G401 (cell line): ENCODE data around the gene MRPL37. TPM values are rescaled to one million over a fixed set of nuclear protein-coding genes. Genes with fewer than 3 reads are reported as not detected.

Experiments
- DNase-seq: peaks from one replicate; pipeline ENCODE4 v3.0.0-alpha.2; 2015; ENCODE audit warnings: low spot score
- in situ Hi-C: cut with HindIII; loops from 2 replicates; pipeline ENCODE4 v1.10.0; 2016; ENCODE audit warnings: low sequenced_read_pairs, mixed read lengths
- total RNA-seq: library from RNA; depleted of rRNA; stranded (reverse); fragments of >200 nt; shearing (Covaris generic); gene quantifications from 2 replicates; pipeline ENCODE4 v1.2.3, GENCODE V29; 2014

MRPL37 gene
- total RNA-seq, 1 experiment from 2014 or later, result 218 TPM

- DNase-seq, result no peak
- in situ Hi-C loops, result no loop called here
Observed at GRCh38 chr1:54212872-54213271, 12.9 kb downstream of the MRPL37 start.

GRCh38 chr1:54215523-54215922, 15.6 kb downstream of the MRPL37 start:
- in situ Hi-C loops, result no loop called here
- no peak for DNase-seq

- DNase-seq, result no peak
- in situ Hi-C loops, result no loop called here
Observed at GRCh38 chr1:54218883-54219687, 19.1 kb downstream of the MRPL37 start.

- no peak for DNase-seq
- in situ Hi-C loops, result no loop called here
Observed at GRCh38 chr1:54219688-54220003, 19.7 kb downstream of the MRPL37 start.

- peak; percentile 53 for DNase-seq
- in situ Hi-C loops, result no loop called here
Observed at GRCh38 chr1:54220004-54220811, 20.2 kb downstream of the MRPL37 start.

GRCh38 chr1:54221113-54221834, 21.3 kb downstream of the MRPL37 start:
- DNase-seq, result no peak
- in situ Hi-C loops, result no loop called here

GRCh38 chr1:54221867-54222484, 22.0 kb downstream of the MRPL37 start:
- in situ Hi-C loops, result no loop called here

GRCh38 chr1:54222711-54223110, 22.7 kb downstream of the MRPL37 start:
- DNase-seq, result no peak
- in situ Hi-C loops, result no loop called here

More at GRCh38 chr1:54221867-54222484, 22.0 kb downstream of the MRPL37 start:
- no peak for DNase-seq

- in situ Hi-C loops, result no loop called here
- no peak for DNase-seq
Observed at GRCh38 chr1:54223441-54224202, 23.7 kb downstream of the MRPL37 start.

- in situ Hi-C loops, result no loop called here
- no peak for DNase-seq
Observed at GRCh38 chr1:54224233-54224632, 24.3 kb downstream of the MRPL37 start.

- DNase-seq, result no peak
- in situ Hi-C loops, result no loop called here
Observed at GRCh38 chr1:54225378-54225777, 25.4 kb downstream of the MRPL37 start.

- no peak for DNase-seq
- in situ Hi-C loops, result no loop called here
Observed at GRCh38 chr1:54225986-54226559, 26.1 kb downstream of the MRPL37 start.

GRCh38 chr1:54227091-54227602, 27.2 kb downstream of the MRPL37 start:
- in situ Hi-C loops, result no loop called here
- DNase-seq, result no peak

GRCh38 chr1:54227891-54228310, 27.9 kb downstream of the MRPL37 start:
- in situ Hi-C loops, result no loop called here
- DNase-seq, result peak; percentile 86

- DNase-seq, result no peak
- in situ Hi-C loops, result no loop called here
Observed at GRCh38 chr1:54228638-54229079, 28.7 kb downstream of the MRPL37 start.

GRCh38 chr1:54229281-54229891, 29.4 kb downstream of the MRPL37 start:
- no peak for DNase-seq
- in situ Hi-C loops, result no loop called here

GRCh38 chr1:54230507-54231339, 30.8 kb downstream of the MRPL37 start:
- in situ Hi-C loops, result no loop called here
- DNase-seq, result no peak
